ENCODE measurements around the gene FBXL4.

FBXL4 gene

GRCh38 chr6:98947411-98948292 is at the start of gene FBXL4:
Gene FBXL4, minus strand, starts transcription at chr6:98947946. Its CDS starts 20,958 bp downstream, at chr6:98926988.
- TF ChIP-seq, protein P1, sequence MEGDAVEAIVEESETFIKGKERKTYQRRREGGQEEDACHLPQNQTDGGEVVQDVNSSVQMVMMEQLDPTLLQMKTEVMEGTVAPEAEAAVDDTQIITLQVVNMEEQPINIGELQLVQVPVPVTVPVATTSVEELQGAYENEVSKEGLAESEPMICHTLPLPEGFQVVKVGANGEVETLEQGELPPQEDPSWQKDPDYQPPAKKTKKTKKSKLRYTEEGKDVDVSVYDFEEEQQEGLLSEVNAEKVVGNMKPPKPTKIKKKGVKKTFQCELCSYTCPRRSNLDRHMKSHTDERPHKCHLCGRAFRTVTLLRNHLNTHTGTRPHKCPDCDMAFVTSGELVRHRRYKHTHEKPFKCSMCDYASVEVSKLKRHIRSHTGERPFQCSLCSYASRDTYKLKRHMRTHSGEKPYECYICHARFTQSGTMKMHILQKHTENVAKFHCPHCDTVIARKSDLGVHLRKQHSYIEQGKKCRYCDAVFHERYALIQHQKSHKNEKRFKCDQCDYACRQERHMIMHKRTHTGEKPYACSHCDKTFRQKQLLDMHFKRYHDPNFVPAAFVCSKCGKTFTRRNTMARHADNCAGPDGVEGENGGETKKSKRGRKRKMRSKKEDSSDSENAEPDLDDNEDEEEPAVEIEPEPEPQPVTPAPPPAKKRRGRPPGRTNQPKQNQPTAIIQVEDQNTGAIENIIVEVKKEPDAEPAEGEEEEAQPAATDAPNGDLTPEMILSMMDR (IDR thresholded peaks at IDR 0.05; ENCODE audit: low read length, missing control alignments) = no peak
- peak within 1 kb of the TSS; percentile 66 for H3K4me3 ChIP-seq (replicated peaks; ENCODE audit: low read depth, low read length)
- DNase-seq (ENCODE audit: low read depth) = peak; percentile 84

- H3K4me3 ChIP-seq (replicated peaks; ENCODE audit: low read depth, low read length) = no peak overlapping the region
- TF ChIP-seq, protein P1 (IDR thresholded peaks at IDR 0.05; ENCODE audit: low read length, missing control alignments) = no peak
- no peak for DNase-seq (ENCODE audit: low read depth)
Measured at GRCh38 chr6:98995116-98995515, 47.4 kb upstream of the FBXL4 start.

- DNase-seq (ENCODE audit: low read depth) = no peak
- TF ChIP-seq, protein P1 (IDR thresholded peaks at IDR 0.05; ENCODE audit: low read length, missing control alignments) = no peak
- H3K4me3 ChIP-seq (replicated peaks; ENCODE audit: low read depth, low read length) = no peak overlapping the region
Measured at GRCh38 chr6:98992535-98992934, 44.8 kb upstream of the FBXL4 start.

DNA sequence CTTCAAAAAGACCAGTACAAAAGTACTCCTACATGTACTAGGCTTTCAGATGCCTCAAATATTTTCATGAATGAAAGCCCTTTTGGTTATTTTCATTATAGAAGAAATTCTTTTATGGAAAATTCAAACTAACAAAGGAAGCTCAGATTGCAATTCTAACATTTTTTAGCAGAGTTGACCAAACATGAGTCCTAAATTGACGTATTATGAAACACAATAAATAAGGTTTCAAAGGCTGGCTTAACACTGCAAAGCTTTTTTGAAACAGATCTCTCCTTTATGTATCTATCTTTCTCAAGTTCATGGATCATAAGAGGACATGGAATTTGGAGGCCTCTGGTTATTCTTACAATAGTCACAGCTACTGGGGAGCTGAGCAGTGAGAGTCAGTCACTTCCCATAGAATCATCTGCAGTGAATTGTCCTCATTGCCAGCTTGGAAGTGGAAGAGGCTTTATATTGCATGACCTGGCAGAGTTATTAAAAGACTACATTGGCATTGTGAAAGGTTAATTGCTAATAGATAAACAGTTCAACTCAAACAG is 38.4 kb upstream of the FBXL4 start:
- DNase-seq (ENCODE audit: low read depth) = no peak
- TF ChIP-seq, protein P1 (IDR thresholded peaks at IDR 0.05; ENCODE audit: low read length, missing control alignments) = no peak

DNA sequence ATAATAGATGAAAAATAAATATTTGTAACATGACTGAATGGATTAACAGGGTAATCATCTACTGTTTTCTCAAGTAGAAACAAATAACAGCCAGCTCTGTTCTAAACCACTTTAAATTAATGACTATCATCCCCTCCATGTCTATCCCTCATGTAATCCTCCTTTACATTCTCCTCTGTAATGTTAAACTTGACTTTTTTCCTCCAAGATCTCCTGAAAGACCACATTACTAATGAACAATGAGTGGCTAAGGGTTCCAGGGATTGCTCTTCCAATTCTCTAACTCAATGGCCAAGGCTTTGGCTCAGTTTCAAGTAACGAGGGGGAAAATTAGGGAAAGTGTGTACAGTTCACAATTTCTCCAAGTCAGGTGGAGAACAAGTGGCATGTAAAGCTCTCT is 37.6 kb upstream of the FBXL4 start:
- H3K4me3 ChIP-seq (replicated peaks; ENCODE audit: low read depth, low read length) = no peak overlapping the region
- DNase-seq (ENCODE audit: low read depth) = no peak
- TF ChIP-seq, protein P1 (IDR thresholded peaks at IDR 0.05; ENCODE audit: low read length, missing control alignments) = no peak

More for the DNA sequence above, 38.4 kb upstream of the FBXL4 start:
- no peak overlapping the region for H3K4me3 ChIP-seq (replicated peaks; ENCODE audit: low read depth, low read length)

- H3K4me3 ChIP-seq (replicated peaks; ENCODE audit: low read depth, low read length) = no peak overlapping the region
- no peak for DNase-seq (ENCODE audit: low read depth)
- TF ChIP-seq, protein P1 (IDR thresholded peaks at IDR 0.05; ENCODE audit: low read length, missing control alignments) = no peak
Measured at GRCh38 chr6:98984121-98984520, 36.4 kb upstream of the FBXL4 start.
